Esophagus squamous epithelium (tissue), 4 donors: ENCODE data around the gene LSM3.

Experiments used
- POLR2A ChIP-seq, 4 donors: fragments of 450-650 bp; IDR thresholded peaks; one replicate each; pipeline ENCODE4 v1.6.1; 2017; ENCODE audit warnings: antibody characterized with exemption in 4 of 4, mild to moderate bottlenecking in 4 of 4, moderate library complexity in 3 of 4
- TF ChIP-seq, protein P1 (sequence below), 6 experiments: fragments of 450-650 bp in 4 of 6; fragments of 200-600 bp in 2 of 6; sonication (generic) in 2 of 6; IDR thresholded peaks; one replicate each; pipeline ENCODE4 v1.5.1; 2016 to 2019; ENCODE audit warnings: antibody characterized with exemption in 6 of 6, mild to moderate bottlenecking in 4 of 6, moderate library complexity in 4 of 6

DNA sequence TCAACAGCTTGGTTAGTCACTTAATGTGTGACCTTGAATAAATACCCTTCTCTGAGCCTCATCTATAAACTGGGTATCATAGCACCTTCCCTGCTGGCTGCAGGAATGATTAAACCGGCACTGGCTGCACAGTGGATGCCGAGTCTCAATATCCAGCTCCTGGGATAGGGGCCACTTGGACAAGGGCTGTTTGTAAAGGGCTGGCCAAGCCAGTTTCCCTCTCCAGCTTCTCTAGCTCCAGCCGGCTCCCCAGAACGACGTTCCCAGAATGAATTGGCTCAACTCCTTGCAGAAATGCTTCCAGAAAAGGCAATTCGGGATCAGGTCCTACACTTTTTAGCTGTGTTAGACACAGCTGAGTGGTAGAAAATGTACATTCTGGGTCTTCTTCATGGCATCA lies 58.8 kb downstream of the LSM3 start:
- TF ChIP-seq, protein P1, sequence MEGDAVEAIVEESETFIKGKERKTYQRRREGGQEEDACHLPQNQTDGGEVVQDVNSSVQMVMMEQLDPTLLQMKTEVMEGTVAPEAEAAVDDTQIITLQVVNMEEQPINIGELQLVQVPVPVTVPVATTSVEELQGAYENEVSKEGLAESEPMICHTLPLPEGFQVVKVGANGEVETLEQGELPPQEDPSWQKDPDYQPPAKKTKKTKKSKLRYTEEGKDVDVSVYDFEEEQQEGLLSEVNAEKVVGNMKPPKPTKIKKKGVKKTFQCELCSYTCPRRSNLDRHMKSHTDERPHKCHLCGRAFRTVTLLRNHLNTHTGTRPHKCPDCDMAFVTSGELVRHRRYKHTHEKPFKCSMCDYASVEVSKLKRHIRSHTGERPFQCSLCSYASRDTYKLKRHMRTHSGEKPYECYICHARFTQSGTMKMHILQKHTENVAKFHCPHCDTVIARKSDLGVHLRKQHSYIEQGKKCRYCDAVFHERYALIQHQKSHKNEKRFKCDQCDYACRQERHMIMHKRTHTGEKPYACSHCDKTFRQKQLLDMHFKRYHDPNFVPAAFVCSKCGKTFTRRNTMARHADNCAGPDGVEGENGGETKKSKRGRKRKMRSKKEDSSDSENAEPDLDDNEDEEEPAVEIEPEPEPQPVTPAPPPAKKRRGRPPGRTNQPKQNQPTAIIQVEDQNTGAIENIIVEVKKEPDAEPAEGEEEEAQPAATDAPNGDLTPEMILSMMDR (IDR thresholded peaks at IDR 0.05) = no peak
- TF ChIP-seq POLR2A (IDR thresholded peaks at IDR 0.05) = no peak
